Measurements from ENCODE around the gene KLKB1.
"Not testable (repeated sequence)": the region's sequence is repeated elsewhere in the genome, so short reads cannot be mapped to it uniquely, and the experiment has no call there.

The KLKB1 gene

DNA sequence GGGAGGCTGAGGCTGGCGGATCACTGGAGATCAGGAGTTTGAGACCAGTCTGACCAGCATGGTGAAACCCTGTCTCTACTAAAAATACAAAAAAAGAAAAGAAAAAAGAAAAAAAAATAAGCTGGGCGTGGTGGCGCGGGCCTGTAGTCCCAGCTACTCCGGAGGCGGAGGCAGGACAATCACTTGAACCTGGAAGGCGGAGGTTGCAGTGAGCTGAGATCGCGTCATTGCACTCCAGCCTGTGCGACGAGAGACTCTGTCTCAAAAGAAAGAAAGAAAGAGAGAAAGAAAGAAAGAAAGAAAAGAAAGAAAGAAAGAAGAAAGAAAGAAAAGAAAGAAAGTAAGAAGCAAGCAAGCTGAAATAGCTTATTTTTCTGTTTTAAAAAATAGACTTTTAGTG lies 37.9 kb downstream of the KLKB1 start:
- DNase-seq (ENCODE audit: low spot score) = not testable (repeated sequence)

GRCh38 chr4:186265683-186266652 lies 38.7 kb downstream of the KLKB1 start, which contains the start of gene F11:
TSS of gene F11 (plus strand) at chr4:186266189. CDS start at chr4:186267137, 948 bp downstream.
- no peak for DNase-seq (ENCODE audit: low spot score)

DNA sequence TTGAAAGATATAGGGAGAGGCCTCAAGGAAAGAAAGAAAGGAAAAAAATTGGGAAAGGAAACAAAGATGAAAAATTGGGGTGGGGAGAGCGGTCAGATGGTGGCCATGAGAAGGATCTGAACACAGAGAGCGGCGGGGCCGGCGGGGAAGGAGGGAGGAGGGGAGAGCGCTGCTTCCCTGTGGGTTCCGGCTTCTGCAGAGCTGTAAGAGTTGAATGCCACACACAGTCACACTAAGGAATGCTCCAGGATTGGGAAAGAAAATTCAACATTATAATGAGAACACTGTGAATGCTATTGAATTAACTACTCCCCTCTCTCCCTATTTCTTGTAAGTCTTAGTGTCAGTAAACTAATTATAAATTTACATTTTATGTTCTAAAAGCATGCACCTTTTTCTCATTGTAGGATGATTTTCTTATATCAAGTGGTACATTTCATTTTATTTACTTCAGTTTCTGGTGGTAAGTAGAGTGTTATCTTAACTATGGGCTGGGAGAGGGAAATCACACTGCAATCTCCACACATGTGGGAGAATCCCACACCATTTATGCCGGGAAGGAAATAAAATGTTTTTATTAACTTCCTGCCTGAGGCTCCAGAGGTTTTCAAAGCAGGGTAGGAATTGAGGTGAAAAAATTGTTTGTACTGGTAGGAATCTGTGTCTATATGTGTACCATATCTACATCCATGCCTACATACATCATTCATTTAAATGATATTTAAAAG lies 39.6 kb downstream of the KLKB1 start:
- peak; percentile 33 for DNase-seq (ENCODE audit: low spot score)

GRCh38 chr4:186271081-186271678 lies 43.9 kb downstream of the KLKB1 start:
- no peak for DNase-seq (ENCODE audit: low spot score)

DNA sequence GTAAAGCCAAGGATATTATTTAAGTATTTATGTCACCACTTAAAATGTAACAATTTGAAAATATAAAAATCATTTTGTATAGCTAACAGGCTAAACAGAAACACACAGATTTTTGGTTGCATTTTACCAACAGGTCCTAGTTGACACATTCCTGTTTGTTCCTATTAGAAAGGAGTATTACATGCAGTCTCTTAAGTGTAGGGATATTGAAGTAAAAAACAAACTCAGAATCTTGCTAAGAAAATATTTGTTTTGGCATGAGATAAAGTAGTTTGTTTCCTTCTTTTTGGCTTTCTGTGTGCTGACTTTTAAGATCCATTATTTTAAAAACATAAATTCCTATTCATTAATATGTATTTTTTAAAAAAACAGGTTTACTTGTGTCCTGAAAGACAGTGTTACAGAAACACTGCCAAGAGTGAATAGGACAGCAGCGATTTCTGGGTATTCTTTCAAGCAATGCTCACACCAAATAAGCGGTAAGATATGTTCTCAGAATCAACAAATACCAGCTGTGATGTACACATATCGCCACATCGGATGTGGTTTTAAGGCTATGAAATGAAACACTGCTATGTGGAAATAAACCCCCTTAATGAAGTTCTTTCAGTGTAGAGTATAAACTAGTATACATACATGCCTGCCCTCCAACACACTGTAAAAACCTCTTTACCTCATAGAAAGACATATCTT lies 45.5 kb downstream of the KLKB1 start:
- DNase-seq (ENCODE audit: low spot score) = no peak

- DNase-seq (ENCODE audit: low spot score) = not testable (repeated sequence)
Observed at GRCh38 chr4:186273392-186273789, 46.1 kb downstream of the KLKB1 start.

DNA sequence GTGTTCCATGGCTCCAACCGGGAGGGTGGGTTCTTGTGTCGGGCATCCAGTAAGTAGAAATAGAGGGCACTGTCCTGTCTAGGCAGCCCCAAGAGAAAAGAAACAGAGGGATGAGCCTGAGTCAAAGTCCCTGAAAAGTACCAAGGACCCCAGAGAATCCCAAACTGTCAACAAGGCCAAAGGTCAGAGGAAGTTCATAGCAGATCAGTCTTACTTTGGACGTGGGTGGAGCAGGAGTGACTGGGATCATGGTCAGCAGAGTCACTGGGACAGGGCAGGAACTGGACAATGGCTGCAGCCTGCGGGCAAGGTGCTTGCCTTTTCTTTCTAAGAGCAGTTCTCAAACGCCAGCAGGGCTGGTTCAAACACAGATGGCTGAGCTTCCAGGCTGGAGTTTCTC lies 56.0 kb downstream of the KLKB1 start:
- DNase-seq (ENCODE audit: low spot score) = no peak

DNA sequence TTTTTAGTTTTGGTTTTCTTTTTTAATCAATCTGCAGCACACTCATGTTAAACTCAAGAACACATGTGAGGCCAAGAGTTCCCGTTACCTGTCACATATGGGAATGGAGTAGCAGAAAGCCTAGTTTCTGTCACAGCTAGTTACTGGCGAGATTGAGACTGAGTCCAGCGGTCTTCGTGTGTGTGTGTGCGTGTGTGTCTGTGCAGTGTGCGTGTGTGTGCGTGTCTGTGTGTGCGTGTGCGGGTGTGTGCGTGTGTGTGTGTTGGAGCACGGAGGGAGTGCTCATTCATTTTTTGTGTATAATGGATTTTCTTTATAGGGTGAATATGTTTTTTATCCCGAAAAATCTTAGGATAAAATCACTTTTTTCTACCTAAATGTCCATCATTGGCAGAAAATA lies 57.8 kb downstream of the KLKB1 start:
- no peak for DNase-seq (ENCODE audit: low spot score)

- DNase-seq (ENCODE audit: low spot score) = no peak
Observed at GRCh38 chr4:186286581-186286980, 59.3 kb downstream of the KLKB1 start.

DNA sequence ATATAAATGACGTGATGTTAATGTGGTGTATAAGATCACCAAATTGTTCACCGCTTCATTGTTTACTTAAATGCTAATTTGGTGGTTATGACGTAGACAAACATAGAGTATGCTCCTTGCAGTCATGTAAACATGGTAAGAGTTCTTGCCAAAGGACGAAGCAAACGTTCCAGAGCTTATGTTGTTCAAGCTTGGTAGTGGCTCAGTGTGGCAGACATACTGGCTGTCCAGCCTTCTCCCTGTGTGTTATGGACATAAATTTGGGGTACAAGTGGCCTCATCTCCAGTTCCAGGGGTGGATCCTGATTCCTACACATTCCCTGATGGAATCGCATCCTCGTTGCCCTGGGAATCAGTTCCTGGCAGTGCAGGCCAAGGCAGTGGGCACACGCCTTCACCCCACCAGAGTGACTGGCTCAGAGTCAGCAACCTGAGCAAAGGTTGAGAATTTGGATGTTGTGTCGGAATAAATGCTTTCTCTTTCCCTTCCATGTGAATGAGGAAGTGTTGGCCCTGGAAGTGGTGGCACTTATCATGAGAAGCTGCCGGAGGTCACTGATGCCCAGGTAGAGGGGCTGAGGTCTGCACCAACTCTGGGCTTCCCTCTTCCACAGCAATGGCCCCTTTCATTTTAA lies 64.1 kb downstream of the KLKB1 start:
- DNase-seq (ENCODE audit: low spot score) = no peak

GRCh38 chr4:186294160-186294559 lies 66.9 kb downstream of the KLKB1 start:
- DNase-seq (ENCODE audit: low spot score) = no peak

DNA sequence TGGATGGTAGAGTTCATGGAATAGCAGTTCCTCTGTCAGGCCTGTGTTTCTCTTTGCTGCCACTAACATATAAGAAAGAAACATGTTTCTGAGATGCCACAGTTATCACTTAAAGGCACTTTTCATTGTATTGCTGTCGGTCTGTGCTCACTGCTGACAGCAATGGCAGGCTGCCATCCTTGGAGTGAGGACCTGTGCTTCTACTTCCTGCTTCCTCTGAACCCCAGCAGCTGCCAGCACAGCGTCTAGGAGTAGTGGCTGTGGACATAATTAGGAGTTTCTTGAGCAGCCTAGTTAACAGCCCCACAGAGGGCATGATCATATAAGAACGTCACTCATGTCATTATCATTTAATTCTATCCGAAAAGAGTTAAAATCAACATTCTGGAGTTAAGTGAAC lies 69.2 kb downstream of the KLKB1 start:
- DNase-seq (ENCODE audit: low spot score) = no peak

DNA sequence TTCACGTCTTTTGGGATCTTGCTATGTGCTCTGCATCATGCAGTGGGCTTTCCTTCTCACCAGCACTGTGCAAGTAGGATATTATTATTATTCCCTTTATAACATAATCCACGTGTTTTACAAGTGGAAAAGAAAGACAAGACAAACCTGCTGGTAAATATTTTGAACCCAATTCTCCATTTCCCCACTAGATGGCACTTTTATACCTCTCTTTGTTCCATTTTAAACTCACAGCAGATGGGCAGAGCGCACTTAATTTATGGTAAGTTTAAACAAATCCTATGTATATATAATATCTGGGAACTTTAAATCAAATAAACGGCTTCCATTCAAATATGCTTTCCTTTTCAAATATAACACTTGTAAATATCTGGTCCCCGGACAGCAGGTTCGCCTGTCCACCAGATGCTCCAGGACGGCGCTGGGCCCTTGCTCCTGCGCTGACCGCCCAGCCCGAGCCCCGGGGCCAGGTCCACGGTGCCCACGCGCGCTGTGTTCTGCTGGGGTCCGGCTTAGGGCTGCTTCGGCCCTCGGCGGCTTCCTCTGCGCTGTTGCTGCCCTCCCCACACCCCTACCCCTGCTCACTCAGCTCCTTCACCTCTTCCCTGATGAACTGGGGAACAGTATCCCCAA lies 69.8 kb downstream of the KLKB1 start:
- DNase-seq (ENCODE audit: low spot score) = peak; percentile 61

- peak; percentile 15 for DNase-seq (ENCODE audit: low spot score)
Observed at GRCh38 chr4:186298031-186298647, 70.8 kb downstream of the KLKB1 start.

GRCh38 chr4:186299291-186299690 lies 72.0 kb downstream of the KLKB1 start:
- no peak for DNase-seq (ENCODE audit: low spot score)

DNA sequence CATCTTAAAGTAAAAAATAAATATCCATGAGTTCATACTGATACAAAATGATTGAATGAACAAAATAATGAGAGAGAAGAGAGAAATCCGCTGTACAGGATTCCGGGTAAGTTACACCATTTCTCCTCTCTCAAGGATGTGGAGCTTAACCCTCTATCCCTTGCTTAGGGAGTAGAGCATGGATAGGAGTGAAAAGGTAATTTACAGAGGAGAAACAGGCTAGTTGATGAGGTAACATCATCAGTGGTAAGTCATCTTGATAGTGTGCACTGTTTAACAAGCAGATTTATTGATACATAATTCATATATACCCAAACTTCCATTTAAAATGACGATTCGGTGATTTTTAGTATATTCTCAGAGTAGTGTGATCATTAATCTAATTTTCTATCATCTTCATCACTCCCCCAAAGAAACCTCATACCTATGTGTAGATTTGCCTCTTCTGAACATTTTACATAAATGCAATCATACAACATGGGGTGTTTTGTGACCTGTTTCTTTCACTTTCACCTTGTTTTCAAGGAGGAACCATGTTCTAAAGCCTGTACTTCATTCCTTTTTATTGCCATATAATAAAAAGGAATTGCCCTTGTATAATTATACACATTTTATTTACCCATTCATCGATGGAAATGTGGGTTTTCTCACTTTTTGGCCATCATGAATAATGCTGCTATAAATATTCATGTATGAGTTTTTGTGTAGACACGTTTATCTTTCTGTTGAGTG lies 73.5 kb downstream of the KLKB1 start:
- DNase-seq (ENCODE audit: low spot score) = no peak

GRCh38 chr4:186304216-186304615 lies 76.9 kb downstream of the KLKB1 start:
- no peak for DNase-seq (ENCODE audit: low spot score)

GRCh38 chr4:186304866-186305505 lies 77.7 kb downstream of the KLKB1 start:
- no peak for DNase-seq (ENCODE audit: low spot score)

DNA sequence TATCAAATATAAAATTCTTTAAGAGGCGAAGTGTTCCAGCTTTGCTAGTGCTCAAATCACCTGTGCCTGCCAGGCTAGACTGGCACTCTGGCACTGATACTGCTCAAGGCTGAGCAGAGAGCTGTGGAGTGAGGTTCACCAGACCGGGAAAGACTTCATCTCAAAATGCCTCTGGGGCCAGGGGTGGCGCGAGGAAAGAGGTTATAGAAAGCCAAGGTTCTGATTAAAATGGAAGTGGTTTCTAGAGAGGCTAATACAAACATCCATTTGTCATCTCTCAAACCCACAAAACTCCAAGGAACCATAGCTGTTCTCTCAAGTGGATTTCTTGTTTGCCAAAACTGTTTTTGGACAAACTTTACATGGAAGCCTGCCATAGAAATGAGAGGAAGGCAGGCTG lies 80.2 kb downstream of the KLKB1 start:
- no peak for DNase-seq (ENCODE audit: low spot score)
